ENCODE data around the gene PCDHB12.
"Not testable (repeated sequence)": the region's sequence is repeated elsewhere in the genome, so short reads cannot be mapped to it uniquely, and the experiment has no call there.

The PCDHB12 gene

GRCh38 chr5:141175933-141176332, 32.6 kb upstream of the PCDHB12 start:
- H3K9ac ChIP-seq (ENCODE audit: low read length), result no peak overlapping the region
- H2AFZ ChIP-seq (ENCODE audit: low read length), result no peak overlapping the region
- no peaks in the 10 kb centered on the region for H4K20me1 ChIP-seq (ENCODE audit: insufficient read depth, low read length)
- H3K36me3 ChIP-seq (ENCODE audit: insufficient read depth, low read length), result no peaks in the 10 kb centered on the region
- no peaks in the 10 kb centered on the region for H3K4me1 ChIP-seq (ENCODE audit: insufficient read depth, low read length, severe bottlenecking)
- no peak overlapping the region for H3K4me3 ChIP-seq (ENCODE audit: low read depth, low read length, poor library complexity, severe bottlenecking)
- no peak overlapping the region for H3K4me2 ChIP-seq (ENCODE audit: low read length)
- no peaks in the 10 kb centered on the region for H3K79me2 ChIP-seq (ENCODE audit: insufficient read depth, low read length)
- no peaks in the 10 kb centered on the region for H3K27me3 ChIP-seq (ENCODE audit: insufficient read depth, low read length)
- no peaks in the 10 kb centered on the region for H3F3A ChIP-seq (ENCODE audit: insufficient read depth, low read length)
- TF ChIP-seq, protein P1, sequence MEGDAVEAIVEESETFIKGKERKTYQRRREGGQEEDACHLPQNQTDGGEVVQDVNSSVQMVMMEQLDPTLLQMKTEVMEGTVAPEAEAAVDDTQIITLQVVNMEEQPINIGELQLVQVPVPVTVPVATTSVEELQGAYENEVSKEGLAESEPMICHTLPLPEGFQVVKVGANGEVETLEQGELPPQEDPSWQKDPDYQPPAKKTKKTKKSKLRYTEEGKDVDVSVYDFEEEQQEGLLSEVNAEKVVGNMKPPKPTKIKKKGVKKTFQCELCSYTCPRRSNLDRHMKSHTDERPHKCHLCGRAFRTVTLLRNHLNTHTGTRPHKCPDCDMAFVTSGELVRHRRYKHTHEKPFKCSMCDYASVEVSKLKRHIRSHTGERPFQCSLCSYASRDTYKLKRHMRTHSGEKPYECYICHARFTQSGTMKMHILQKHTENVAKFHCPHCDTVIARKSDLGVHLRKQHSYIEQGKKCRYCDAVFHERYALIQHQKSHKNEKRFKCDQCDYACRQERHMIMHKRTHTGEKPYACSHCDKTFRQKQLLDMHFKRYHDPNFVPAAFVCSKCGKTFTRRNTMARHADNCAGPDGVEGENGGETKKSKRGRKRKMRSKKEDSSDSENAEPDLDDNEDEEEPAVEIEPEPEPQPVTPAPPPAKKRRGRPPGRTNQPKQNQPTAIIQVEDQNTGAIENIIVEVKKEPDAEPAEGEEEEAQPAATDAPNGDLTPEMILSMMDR (IDR thresholded peaks at IDR 0.05; ENCODE audit: low read length), result no peak
- no peak for TF ChIP-seq EZH2 (IDR thresholded peaks at IDR 0.05; ENCODE audit: borderline replicate concordance, low read length)
- H3K9me2 ChIP-seq (ENCODE audit: low read depth, low read length), result no peaks in the 10 kb centered on the region
- no peak overlapping the region for H3K27ac ChIP-seq (ENCODE audit: low read depth, low read length, poor library complexity, severe bottlenecking)
- H3K9me3 ChIP-seq (ENCODE audit: low read length), result no peaks in the 10 kb centered on the region

DNA sequence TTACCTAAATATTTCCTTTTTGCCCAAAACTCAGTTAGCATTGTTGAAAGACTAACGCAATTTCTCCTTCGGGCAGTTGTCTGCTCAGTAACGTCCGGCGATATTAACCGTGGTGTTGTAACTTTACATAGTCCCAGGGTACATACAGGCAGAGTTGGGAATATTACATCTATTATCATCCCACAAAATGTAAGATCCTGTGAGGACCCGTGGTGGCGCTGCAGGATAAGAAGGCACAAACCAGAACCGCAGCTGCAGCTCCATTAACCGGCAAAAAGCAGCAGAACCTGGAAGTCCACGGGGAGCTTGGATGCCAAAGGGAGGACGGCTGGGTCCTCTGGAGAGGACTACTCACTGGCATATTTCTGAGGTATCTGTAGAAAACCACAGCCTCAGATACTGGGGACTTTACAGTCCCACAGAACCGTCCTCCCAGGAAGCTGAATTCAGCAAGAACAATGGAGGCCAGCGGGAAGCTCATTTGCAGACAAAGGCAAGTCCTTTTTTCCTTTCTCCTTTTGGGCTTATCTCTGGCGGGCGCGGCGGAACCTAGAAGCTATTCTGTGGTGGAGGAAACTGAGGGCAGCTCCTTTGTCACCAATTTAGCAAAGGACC, 30.8 kb upstream of the PCDHB12 start, which contains the start of gene PCDHB8:
TSS of gene PCDHB8 (plus strand) at position 214 of the 615 bp plus-strand sequence. CDS start at position 459, 245 bp downstream.
- not testable (repeated sequence) for H3K9me2 ChIP-seq (ENCODE audit: low read depth, low read length); H3K4me1 ChIP-seq (ENCODE audit: insufficient read depth, low read length, severe bottlenecking); H3K9me3 ChIP-seq (ENCODE audit: low read length); H3F3A ChIP-seq (ENCODE audit: insufficient read depth, low read length); H2AFZ ChIP-seq (ENCODE audit: low read length); H4K20me1 ChIP-seq (ENCODE audit: insufficient read depth, low read length); H3K4me3 ChIP-seq (ENCODE audit: low read depth, low read length, poor library complexity, severe bottlenecking); H3K9ac ChIP-seq (ENCODE audit: low read length); H3K4me2 ChIP-seq (ENCODE audit: low read length); H3K36me3 ChIP-seq (ENCODE audit: insufficient read depth, low read length); H3K27ac ChIP-seq (ENCODE audit: low read depth, low read length, poor library complexity, severe bottlenecking); H3K79me2 ChIP-seq (ENCODE audit: insufficient read depth, low read length); H3K27me3 ChIP-seq (ENCODE audit: insufficient read depth, low read length)

GRCh38 chr5:141179371-141179770, 29.1 kb upstream of the PCDHB12 start:
- H3K36me3 ChIP-seq (ENCODE audit: insufficient read depth, low read length); H3K4me3 ChIP-seq (ENCODE audit: low read depth, low read length, poor library complexity, severe bottlenecking); H3K9me2 ChIP-seq (ENCODE audit: low read depth, low read length); H3K27ac ChIP-seq (ENCODE audit: low read depth, low read length, poor library complexity, severe bottlenecking); H2AFZ ChIP-seq (ENCODE audit: low read length); H3F3A ChIP-seq (ENCODE audit: insufficient read depth, low read length); H3K79me2 ChIP-seq (ENCODE audit: insufficient read depth, low read length); H3K9ac ChIP-seq (ENCODE audit: low read length); H4K20me1 ChIP-seq (ENCODE audit: insufficient read depth, low read length); H3K4me1 ChIP-seq (ENCODE audit: insufficient read depth, low read length, severe bottlenecking); H3K4me2 ChIP-seq (ENCODE audit: low read length); H3K27me3 ChIP-seq (ENCODE audit: insufficient read depth, low read length); H3K9me3 ChIP-seq (ENCODE audit: low read length): not testable (repeated sequence)

DNA sequence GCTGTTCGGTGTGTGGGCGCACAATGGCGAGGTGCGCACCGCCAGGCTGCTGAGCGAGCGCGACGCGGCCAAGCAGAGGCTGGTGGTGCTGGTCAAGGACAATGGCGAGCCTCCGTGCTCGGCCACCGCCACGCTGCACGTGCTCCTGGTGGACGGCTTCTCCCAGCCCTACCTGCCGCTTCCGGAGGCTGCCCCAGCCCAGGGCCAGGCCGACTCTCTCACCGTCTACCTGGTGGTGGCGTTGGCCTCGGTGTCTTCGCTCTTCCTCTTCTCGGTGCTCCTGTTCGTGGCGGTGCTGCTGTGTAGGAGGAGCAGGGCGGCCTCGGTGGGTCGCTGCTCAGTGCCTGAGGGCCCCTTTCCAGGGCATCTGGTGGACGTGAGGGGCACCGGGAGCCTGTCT, 28.6 kb upstream of the PCDHB12 start:
- H3K4me3 ChIP-seq (ENCODE audit: low read depth, low read length, poor library complexity, severe bottlenecking); H3K27me3 ChIP-seq (ENCODE audit: insufficient read depth, low read length); H2AFZ ChIP-seq (ENCODE audit: low read length): not testable (repeated sequence)

More for the DNA sequence above, 28.6 kb upstream of the PCDHB12 start:
- not testable (repeated sequence) for H3K9me3 ChIP-seq (ENCODE audit: low read length); H3K4me1 ChIP-seq (ENCODE audit: insufficient read depth, low read length, severe bottlenecking); H3K9ac ChIP-seq (ENCODE audit: low read length); H4K20me1 ChIP-seq (ENCODE audit: insufficient read depth, low read length); H3K9me2 ChIP-seq (ENCODE audit: low read depth, low read length); H3K4me2 ChIP-seq (ENCODE audit: low read length); H3K27ac ChIP-seq (ENCODE audit: low read depth, low read length, poor library complexity, severe bottlenecking); H3K79me2 ChIP-seq (ENCODE audit: insufficient read depth, low read length); H3F3A ChIP-seq (ENCODE audit: insufficient read depth, low read length); H3K36me3 ChIP-seq (ENCODE audit: insufficient read depth, low read length)

All from OCI-LY1 (cell line).